GM10248 (cell line): ENCODE data around the gene FAHD1.
"Not testable (repeated sequence)": the region's sequence is repeated elsewhere in the genome, so short reads cannot be mapped to it uniquely, and the experiment has no call there.

Experiments
- CTCF ChIA-PET: fragments of 300-600 bp; sonication (Branson Sonifier 250); formaldehyde crosslinking; extraction: SDS; loops from one replicate; lab custom pipeline; 2021; ENCODE audit warnings: antibody characterized with exemption; lab: Yijun Ruan, JAX
- POLR2A ChIA-PET: fragments of 350-650 bp; sonication (Branson Sonifier 250); formaldehyde crosslinking; extraction: SDS; loops from one replicate; lab custom pipeline; 2020; ENCODE audit warnings: antibody characterized with exemption; lab: Yijun Ruan, JAX
- DNase-seq: peaks from one replicate; pipeline ENCODE4 v3.0.0; 2012; ENCODE audit errors: extremely low spot score
- TF ChIP-seq, protein P1 (sequence below): IDR thresholded peaks from 2 replicates; pipeline ENCODE4 v1.5.1; 2012; ENCODE audit warnings: mild to moderate bottlenecking, low read depth; ENCODE audit errors: extremely low read depth, missing control alignments, control extremely low read depth

Gene FAHD1

DNA sequence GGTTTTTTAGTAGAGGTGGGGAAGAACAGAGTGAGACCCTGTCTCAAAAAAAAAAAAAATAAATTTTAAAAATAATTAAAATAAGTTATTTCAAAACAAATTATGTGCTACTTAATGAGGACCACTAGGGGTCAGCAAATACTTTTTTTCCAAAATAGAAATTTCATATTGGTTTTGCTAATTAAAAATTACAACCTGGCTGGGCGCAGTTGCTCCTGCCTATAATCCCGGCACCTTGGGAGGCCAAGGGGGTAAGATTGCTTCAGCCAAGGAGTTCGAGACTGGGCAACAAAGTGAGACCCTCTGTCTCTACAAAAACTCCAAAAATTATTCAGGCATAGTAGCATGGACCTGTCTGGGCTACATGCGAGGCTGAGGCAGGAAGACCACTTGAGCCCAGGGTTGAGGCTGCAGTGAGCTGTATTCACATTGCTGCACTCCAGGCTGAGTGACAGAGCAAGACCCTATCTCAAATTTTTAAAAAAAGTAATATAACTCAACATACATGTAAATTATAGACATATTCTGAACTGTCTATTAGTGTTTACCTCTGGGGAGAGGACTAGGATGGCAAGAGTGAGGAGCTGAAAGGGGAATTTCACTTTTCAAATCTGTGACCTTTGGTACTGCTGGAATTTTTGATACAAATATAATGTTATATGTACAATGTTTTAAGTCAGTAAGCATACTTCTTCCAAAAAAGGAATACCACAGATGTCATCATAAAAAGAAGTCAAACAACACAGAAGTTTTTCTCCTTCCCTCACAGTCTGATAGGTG, 36.9 kb downstream of the FAHD1 start:
- DNase-seq, result no peak
- TF ChIP-seq, protein P1, sequence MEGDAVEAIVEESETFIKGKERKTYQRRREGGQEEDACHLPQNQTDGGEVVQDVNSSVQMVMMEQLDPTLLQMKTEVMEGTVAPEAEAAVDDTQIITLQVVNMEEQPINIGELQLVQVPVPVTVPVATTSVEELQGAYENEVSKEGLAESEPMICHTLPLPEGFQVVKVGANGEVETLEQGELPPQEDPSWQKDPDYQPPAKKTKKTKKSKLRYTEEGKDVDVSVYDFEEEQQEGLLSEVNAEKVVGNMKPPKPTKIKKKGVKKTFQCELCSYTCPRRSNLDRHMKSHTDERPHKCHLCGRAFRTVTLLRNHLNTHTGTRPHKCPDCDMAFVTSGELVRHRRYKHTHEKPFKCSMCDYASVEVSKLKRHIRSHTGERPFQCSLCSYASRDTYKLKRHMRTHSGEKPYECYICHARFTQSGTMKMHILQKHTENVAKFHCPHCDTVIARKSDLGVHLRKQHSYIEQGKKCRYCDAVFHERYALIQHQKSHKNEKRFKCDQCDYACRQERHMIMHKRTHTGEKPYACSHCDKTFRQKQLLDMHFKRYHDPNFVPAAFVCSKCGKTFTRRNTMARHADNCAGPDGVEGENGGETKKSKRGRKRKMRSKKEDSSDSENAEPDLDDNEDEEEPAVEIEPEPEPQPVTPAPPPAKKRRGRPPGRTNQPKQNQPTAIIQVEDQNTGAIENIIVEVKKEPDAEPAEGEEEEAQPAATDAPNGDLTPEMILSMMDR, result peak; percentile 30
- ChIA-PET POLR2A (no interaction called here), CTCF (interaction anchor here (0.6 to 1.9 kb wide), 12 partner anchors 10 to 284 kb away, joined by 3 to 5 read pairs (median 4); no protein-coding TSS in a partner anchor)

- ChIA-PET CTCF (interaction anchor here (1.1 to 2.8 kb wide), 4 partner anchors 9 to 63 kb away, joined by 3 to 8 read pairs (median 3); no protein-coding TSS in a partner anchor), POLR2A (no interaction called here)
- DNase-seq, result no peak
- TF ChIP-seq, protein P1, result no peak
Observed at GRCh38 chr16:1865902-1866690, 39.1 kb downstream of the FAHD1 start.

- ChIA-PET CTCF (interaction anchor here (1.0 to 1.8 kb wide), 4 partner anchors 20 to 270 kb away, joined by 3 to 4 read pairs (median 4); no protein-coding TSS in a partner anchor), POLR2A (no interaction called here)
- TF ChIP-seq, protein P1, result no peak
- DNase-seq, result no peak
Observed at GRCh38 chr16:1870365-1871082, 43.5 kb downstream of the FAHD1 start.

- TF ChIP-seq, protein P1, result no peak
- CTCF ChIA-PET, result no interaction called here
Observed at GRCh38 chr16:1871974-1872635, 45.1 kb downstream of the FAHD1 start, which contains the start of gene MEIOB. Gene MEIOB (minus strand): TSS chr16:1872164. CDS start chr16:1868175, 3,989 bp downstream.

GRCh38 chr16:1874854-1875253, 47.8 kb downstream of the FAHD1 start:
- ChIA-PET CTCF (interaction anchor here (1.1 to 1.2 kb wide), 3 partner anchors 10 to 128 kb away, joined by 3 to 4 read pairs (median 3); no protein-coding TSS in a partner anchor), POLR2A (no interaction called here)
- TF ChIP-seq, protein P1, result no peak
- DNase-seq, result no peak

More at GRCh38 chr16:1871974-1872635, 45.1 kb downstream of the FAHD1 start, which contains the start of gene MEIOB:
- DNase-seq, result peak; percentile 37
- POLR2A ChIA-PET, result no interaction called here

DNA sequence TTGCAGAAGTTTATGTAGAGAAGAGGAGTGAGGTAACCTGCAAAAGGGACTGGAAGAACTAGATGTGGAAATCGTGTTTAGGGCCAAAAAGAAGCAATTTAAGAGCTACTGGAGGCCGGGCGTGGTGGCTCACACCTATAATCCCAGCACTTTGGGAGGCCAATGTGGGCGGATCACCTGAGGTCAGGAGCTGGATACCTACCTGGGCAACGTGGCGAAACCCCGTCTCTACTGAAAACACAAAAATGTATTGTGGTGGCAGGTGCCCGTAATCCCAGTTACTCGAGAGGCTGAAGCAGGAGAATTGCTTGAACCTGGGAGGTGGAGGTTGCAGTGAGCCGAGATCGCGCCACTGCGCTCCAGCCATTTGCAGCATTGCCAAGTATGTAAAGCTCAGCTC, 49.1 kb downstream of the FAHD1 start:
- DNase-seq, POLR2A ChIA-PET: not testable (repeated sequence)
- CTCF ChIA-PET, result interaction anchor here (1.0 to 1.5 kb wide), 2 partner anchors 10 to 53 kb away, joined by 3 read pairs; no protein-coding TSS in a partner anchor
